DMS 273 (cell line): ENCODE measurements around the gene EPAS1.
A peak's percentile ranks its signal among the peaks of the same experiment; 100 is the strongest.

Experiments
- DNase-seq: peaks from one replicate; lab custom pipeline; 2025; ENCODE audit not compliant: unreplicated experiment; lab: John Stamatoyannopoulos, UW

EPAS1 gene

DNA sequence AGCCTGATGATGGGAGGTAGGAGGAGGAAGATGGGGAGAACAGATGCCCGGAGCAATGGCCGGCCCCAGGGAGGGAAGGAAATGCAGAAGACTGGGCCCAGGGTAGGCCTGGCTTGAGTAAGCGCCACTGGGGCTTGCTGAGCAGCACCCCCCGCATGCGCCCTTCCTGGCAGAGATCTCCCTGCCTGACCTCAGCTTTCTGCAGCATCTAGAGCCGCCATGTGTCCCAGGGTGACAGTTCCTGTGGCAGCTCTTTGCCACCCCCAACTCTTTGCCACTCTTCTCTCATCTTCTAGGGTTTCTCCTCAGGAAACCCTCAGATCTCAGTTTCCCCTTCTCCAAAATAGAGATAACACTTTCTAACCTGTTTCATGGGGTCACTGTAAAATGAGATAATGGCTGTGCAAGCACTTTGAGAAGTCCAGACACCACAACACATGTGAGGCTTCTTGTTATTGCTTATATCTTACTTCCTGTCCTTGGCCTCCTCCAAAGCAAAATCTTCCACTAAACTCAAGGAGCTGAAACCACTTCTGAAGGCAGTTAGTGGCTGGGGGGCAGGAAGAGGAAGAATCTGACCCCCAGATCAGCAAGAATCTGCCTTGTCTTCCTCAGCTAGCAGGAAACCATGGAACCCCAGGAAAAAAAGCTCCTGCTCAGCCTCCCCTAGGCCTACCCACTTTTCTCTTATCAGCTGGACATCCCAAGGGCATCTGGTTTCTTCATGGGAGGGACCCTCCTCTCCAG is 64.9 kb downstream of the EPAS1 start:
- no peak for DNase-seq

DNA sequence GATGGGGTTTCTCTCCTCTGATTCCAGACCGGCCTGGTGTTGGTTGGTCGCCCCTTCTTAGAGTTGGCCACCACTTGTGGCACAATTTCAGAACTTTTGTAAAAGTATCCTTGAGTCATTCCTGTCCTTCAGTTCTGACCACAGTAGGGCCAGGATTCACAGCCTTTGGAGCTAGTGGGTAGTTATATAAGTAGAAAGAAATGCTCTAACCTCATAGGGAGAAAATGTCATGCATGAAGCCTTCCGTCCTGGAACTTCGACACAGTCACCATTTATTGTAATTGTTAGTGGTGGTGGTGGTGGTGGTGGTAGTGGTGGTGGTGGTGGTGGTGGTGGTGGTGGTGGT is 65.4 kb downstream of the EPAS1 start:
- DNase-seq = no peak

DNA sequence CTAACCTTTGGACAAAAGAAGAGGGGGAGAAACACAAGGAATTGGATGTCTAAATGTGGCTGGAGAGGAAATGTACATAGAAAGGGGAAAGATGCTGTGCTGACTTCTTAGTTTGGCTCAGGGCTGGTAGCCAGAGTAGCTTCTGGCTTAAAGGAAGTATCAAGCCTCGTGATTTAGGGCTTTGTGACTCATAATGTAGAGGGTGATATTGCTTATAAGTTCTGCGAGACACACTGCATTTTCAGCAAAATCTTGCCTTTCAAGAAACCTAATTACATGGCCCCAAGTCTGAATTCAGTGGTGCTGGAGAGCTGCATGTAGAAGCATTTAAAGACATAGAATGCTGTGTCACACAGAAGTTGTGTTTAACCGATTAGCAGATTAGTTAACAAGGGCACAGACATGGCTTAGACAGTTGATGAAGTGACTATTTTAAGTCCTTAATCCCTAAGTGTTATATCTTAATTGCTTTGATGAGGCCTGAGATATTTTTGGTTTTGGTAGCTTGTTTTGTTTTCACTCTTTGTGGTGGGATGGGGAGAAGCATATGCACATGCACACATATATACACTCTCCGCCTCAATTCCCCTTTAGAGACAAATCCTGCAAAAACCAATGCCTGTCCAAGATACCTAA is 66.4 kb downstream of the EPAS1 start:
- no peak for DNase-seq

DNA sequence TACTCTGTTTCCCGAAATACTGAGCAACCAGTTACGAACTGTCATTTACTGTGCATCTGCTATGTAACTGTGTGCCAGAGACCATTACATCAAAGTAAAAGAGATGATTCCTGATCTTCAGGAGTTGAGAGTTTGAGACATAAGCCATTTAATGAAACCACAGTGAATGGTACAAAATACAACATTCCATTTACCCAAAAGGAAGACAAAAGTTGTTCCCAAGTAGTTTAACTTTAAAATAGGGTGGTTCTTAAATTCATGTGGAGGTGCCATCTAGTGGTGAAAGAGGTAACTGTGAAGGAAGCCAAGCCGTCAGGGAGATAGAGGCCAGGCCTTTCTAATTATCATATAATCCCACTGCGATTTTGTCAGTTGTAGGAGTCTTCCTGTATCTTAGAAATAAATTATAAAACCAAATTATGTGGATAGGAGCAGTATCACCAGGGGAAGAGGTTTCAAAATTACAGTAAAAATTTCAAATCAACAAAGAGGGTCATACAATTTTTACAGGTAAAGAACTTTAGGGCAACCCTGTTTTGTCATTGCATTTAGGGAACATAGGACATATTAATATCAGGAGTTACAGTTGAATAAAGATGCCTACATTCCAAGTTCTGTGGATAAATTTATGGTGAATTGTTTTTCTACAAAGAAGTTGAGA is 67.7 kb downstream of the EPAS1 start:
- peak; percentile 78 for DNase-seq

DNA sequence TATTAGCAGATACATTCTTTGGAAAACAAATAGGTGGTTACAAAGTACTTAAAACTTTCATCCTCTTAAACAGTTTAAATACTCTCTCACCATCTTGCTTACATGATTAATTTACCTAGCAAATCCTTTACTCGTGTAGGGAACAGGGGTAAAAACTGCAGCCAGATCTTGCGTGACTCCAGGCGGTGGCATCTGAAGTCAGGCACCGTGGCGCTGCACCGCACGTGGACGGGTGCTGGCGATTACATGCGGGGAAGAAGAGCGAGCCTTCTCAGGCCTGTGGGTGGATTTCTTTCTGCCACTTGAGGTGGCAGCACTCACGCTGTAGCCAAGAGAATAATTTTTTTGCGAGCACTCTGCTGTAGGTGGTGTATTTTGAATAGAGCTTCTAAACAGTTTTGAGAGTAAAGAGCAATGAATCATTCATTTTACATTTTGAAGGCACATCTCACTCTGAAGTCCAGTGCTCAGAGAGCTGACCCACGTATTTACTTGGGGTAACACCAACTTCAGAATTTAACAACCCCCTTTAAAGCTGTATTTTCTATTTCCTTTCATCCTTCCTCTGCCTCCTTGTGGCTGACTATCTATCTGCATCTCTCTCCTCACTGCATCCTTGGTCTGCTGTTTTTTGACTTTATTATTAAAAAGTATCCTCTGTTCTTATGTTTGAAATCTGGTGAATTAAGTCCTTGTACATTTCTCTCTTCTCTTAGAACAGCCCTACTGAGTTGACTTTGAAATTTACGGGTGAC is 68.9 kb downstream of the EPAS1 start:
- DNase-seq = peak; percentile 29

DNA sequence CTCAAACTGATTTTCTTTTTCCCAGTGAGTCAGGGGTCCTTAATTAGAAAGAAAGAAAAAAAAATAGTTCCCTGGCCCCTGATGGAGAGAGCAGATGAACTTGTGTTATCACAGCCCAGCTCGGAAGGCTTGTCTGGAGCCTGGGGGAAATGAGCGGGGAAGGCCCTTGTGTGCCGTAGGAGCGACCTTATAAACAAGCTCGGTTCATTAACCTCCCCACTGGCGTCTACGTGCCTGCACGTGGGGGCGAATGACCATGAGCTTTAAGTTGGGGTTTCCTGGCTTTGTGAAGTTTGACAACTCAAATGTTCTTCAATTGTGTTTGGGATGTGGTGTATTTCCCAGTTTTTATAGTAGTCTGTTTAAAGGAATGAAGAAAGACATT is 69.5 kb downstream of the EPAS1 start:
- DNase-seq = no peak

DNA sequence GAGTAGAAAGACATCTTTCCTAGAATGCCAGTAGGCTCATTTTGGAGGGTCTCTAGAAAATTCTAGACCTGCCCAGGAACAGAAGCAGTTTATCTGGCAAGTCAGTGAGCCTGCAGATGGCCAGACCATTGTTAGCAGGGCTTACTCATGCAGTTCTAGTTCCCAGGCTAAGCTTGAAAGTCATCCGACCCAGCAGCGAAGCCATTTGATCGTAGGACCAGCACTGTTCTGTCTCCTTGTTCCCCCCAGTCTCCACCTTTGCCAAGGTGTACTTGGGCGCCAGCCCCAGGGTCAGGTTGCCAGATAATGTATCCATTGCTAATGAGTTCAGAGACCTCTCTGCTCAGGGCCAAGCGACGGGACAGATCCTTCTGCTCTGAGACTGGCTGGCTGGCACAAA is 70.1 kb downstream of the EPAS1 start:
- peak; percentile 14 for DNase-seq

DNA sequence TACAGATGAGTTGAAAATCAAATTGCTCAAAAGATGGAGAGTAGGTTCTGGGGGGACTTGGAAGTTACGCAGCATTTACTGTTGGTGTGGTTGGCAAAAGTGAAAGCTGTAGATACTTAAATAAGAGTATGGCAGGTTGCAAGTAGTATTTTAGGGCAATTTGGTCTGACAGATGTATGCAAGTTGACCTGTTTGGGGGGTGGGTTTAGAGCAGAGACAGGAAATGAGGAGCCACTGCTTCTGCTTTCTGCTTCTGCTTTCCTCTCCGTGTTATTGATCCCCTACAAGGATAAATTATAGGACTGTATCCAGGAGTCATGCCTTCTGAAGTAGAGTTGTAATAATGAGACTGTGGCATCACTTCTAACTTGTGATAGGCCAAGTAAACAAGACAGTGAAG is 71.2 kb downstream of the EPAS1 start:
- DNase-seq = no peak

DNA sequence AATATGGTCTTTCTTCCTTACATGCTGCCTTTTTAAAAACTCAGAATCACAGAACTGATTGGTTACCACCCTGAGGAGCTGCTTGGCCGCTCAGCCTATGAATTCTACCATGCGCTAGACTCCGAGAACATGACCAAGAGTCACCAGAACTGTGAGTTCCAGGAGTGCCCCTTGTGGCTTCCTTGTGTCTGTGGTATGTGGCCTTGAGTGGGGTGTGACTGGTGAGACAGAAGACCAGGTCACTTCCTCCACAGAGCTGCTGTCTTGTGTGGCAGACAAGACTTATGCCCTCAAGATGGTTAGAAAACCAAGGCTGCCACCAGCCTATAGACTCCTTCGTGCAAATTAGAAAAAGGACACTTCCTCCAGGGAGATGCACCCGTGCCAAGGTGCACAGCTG is 72.6 kb downstream of the EPAS1 start:
- DNase-seq = no peak

DNA sequence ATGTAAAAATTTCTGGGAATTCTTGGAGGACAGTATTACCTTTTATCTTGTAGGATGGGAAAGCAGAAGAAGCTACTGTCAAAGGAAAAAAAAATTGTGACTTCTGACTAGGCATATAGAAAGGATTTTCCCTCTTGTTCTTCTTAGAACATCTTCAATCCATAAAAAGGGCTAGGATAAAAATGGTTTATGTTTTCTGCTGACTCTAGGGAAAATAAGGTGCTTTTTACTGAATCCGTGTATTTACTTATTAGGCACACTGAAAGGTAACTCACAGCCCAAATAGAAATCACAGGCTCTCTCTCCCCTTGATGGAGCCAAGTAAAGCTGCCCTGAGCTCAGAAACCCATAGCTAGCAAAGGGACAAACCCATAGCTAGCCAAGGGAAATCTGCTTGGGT is 74.6 kb downstream of the EPAS1 start:
- no peak for DNase-seq

DNA sequence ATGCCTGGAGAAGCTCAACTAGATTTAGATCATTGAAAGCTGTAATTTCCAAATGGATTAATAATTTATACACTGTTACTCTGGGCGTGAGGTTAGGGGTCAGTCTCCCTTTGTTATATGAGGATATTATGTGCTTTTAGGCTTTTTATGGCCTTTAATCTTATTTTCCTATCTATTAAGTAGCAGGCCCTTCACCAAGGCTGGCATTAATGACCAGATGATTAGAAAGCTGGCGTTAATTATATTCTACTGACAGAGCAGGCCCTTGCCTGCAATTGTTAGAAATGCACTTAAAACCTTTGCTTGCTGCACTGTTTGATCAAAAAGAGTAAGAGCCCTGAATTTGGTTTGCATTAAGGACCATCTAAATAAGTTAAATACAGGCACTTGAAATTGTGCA is 75.3 kb downstream of the EPAS1 start:
- no peak for DNase-seq

DNA sequence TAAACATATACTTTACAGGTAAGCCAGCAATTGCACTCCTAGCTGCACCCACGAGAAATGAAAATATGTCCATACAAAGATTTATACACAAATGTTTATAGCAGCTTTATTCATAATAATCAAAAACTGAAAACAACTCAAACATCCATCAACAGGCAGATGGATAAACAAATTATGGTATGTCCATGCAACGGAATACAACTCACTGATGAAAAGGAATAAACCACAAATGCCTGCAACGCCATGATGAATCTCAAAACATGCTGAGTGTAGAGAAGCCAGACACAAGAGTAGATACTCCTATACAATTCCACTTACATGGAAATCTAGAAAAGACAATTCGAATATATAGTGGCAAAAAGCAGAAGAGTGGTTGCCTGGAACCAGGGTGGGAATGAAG is 76.0 kb downstream of the EPAS1 start:
- DNase-seq = no peak

DNA sequence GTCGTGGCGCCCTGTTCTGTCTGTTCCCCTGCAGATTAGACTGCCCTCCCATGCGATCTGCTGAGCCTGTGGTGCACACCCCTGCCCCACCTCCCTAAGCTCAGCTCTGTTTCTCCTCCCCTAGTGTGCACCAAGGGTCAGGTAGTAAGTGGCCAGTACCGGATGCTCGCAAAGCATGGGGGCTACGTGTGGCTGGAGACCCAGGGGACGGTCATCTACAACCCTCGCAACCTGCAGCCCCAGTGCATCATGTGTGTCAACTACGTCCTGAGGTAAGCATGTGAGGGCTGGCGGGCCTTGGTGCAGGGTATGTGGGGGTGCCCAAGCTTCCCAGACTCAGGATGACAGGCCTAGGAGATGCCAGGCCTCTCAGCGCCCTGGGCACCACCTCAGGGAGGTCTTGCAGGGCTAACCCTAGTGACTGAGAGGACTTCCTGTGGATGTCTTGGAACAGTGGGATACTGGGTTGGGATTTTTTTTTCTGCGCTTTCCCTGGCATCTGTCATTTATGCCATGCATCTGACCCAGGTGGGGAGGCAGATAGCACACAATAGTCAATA is 78.4 kb downstream of the EPAS1 start:
- DNase-seq = no peak

DNA sequence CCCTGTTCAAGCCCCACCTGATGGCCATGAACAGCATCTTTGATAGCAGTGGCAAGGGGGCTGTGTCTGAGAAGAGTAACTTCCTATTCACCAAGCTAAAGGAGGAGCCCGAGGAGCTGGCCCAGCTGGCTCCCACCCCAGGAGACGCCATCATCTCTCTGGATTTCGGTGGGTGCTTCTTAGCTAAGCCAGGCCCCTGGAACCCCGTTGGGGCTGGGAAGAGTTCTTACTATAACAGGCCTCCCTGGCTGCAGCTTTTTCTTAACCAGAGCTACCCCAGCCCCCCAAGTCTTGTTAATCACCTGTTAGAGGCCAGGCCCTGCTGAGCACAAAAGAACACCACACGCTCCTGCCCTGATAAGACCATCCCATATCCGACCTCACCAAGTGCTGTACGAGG is 79.4 kb downstream of the EPAS1 start:
- peak; percentile 64 for DNase-seq

DNA sequence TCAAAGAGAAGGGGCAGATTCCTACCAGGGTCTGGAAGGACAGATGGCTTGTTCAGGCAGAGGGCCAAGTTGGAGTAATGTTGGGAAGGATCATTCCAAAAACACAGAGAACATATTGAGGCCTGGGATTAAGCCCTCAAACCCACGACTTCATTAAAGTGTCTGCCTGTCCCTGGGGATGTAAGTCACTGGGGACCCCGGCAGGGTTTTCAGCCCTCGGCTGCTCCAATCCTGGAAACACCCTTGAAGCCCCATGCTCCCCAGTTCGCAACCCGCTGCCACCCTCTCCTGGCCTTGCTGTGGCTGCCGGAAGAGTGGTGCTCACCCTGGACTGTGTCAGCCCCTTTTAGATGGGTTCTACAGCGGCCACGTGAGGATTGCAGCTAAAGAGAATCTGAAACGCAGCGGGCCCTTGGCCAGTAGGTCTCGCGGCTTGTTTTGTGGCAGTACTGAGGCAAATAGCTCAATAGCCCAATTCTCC is 79.9 kb downstream of the EPAS1 start:
- DNase-seq = peak; percentile 93

DNA sequence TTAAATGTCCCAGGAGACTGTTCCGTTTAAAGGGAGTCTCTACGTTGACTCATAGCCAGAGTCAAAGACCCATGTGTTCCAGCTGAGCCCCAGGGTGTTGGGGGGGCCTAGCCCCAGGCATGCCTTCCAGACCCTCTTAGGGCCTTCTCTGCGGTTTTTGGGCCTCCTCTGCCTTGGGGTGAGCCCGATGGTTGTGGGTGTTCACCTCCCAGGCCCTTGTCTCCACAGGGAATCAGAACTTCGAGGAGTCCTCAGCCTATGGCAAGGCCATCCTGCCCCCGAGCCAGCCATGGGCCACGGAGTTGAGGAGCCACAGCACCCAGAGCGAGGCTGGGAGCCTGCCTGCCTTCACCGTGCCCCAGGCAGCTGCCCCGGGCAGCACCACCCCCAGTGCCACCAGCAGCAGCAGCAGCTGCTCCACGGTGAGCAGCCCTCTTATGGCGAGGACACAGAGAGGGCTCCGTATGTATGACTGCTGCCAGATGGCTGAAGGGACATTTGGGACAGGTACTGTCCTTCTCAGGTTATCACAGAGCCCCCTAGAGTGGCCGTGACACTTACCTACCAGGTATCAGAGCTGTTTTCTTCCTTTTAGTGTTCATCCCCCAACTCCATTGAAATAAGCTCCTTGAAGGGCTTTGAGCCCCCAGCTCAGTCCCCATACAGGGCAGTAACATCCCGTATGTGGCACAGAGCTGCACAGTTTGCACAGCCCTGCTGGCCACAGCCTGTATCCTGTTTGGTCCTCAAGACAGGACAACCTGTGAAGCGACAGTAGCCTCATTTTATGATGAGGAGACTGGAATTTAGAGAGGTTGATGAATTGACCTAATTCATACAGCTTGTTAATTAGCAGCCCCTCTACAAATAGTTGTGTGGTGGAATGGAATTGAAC is 80.7 kb downstream of the EPAS1 start:
- peak; percentile 62 for DNase-seq

DNA sequence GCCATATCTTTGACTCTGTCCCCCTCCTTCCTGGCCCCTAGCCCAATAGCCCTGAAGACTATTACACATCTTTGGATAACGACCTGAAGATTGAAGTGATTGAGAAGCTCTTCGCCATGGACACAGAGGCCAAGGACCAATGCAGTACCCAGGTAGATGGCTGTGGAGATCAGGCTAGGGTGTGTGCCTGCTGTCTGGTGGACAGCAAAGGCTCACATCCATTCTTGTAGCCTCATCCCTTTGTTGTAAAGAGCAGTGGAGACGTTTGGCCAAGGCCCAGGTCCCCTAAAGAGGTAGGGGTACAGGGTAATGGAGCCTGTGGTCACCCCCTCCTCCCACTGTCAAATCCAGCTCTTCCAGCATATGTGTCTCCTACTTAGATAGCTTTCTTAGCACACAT is 81.4 kb downstream of the EPAS1 start:
- peak; percentile 36 for DNase-seq

DNA sequence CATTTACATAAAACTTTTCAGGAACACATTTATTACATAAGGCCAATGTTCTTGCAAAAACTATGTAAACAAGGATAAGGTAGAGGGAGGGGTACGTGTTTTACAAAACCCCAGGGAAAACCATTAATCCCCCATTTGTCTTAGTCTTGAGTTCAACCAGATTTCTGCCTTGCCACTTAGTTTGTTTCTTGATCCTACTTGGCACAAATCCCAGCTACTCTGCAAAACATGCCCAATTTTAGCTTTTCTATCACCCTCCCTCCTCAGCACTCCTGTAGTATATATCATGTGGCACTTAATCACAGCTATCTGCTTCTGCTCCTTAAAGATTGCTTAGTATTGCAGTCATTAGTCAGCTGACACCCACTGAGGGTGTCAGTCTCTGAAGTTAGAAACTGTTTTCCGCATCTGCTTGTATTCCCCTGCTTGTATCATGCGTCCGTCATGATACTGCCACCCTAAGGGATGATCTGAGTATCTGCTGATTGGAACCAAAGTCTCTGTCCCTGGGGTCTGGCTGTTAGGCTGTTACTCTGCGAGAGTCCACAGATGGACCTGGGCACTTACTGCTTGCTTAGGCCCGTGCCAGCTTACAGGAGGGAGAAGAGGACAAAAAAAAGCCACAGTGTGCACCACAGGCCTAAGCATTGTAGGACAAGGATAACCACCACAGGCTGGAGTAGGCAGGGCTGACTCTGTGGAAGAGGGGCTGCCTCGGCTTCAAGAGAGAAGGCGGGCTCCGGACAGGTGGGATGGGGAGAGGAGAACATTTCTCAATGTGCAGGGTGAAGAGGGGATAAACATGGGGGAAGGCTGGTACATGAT is 82.2 kb downstream of the EPAS1 start:
- peak; percentile 82 for DNase-seq
